LNCAP (cell line): ENCODE measurements around the gene ZNF777.

Experiments
- CTCF ChIP-seq: fragments of 450-650 bp; IDR thresholded peaks from 2 replicates; pipeline ENCODE4 v1.5.1; 2017; ENCODE audit warnings: mild to moderate bottlenecking

The ZNF777 gene

GRCh38 chr7:149442924-149443323, 17.9 kb downstream of the ZNF777 start:
- no peak for TF ChIP-seq CTCF

- no peak for TF ChIP-seq CTCF
These were observed 20.6 kb downstream of the ZNF777 start for GRCh38 chr7:149440222-149440621.

- no peak for TF ChIP-seq CTCF
These were observed 24.5 kb downstream of the ZNF777 start for GRCh38 chr7:149436358-149436757.

GRCh38 chr7:149433124-149433523, 27.7 kb downstream of the ZNF777 start:
- no peak for TF ChIP-seq CTCF

GRCh38 chr7:149432121-149432691, 28.7 kb downstream of the ZNF777 start:
- TF ChIP-seq CTCF: no peak

- TF ChIP-seq CTCF: no peak
These were observed 29.3 kb downstream of the ZNF777 start for GRCh38 chr7:149431486-149432120.

GRCh38 chr7:149430192-149430591, 30.7 kb downstream of the ZNF777 start:
- TF ChIP-seq CTCF: no peak

GRCh38 chr7:149427893-149428292, 33.0 kb downstream of the ZNF777 start:
- TF ChIP-seq CTCF: no peak
